GM19240 (cell line): ENCODE measurements around the gene HLA-DRB1.
"Not testable (repeated sequence)": the region's sequence is repeated elsewhere in the genome, so short reads cannot be mapped to it uniquely, and the experiment has no call there.

Experiments used
- DNase-seq: peaks from one replicate; pipeline ENCODE4 v3.0.0; 2011; ENCODE audit warnings: low spot score; ENCODE audit not compliant: insufficient read length

HLA-DRB1 gene

GRCh38 chr6:32589596-32590449, at the start of gene HLA-DRB1:
Gene HLA-DRB1, minus strand, starts transcription at chr6:32589848. Its CDS starts 106 bp downstream, at chr6:32589742.
- no peak for DNase-seq

GRCh38 chr6:32638532-32639219, 49.0 kb upstream of the HLA-DRB1 start:
- no peak for DNase-seq

GRCh38 chr6:32637883-32638282, 48.2 kb upstream of the HLA-DRB1 start:
- no peak for DNase-seq

GRCh38 chr6:32637219-32637880, 47.7 kb upstream of the HLA-DRB1 start, which contains the start of gene HLA-DQA1:
Gene HLA-DQA1, plus strand, starts transcription at chr6:32637406. Its CDS starts 53 bp downstream, at chr6:32637459.
- DNase-seq = peak; percentile 14

- DNase-seq = no peak
Observed at GRCh38 chr6:32635526-32636123, 46.0 kb upstream of the HLA-DRB1 start.

- DNase-seq = not testable (repeated sequence)
Observed at GRCh38 chr6:32629793-32630192, 40.1 kb upstream of the HLA-DRB1 start.

GRCh38 chr6:32627831-32628230, 38.2 kb upstream of the HLA-DRB1 start:
- DNase-seq = no peak

- DNase-seq = no peak
Observed at GRCh38 chr6:32627249-32627648, 37.6 kb upstream of the HLA-DRB1 start.

GRCh38 chr6:32625137-32625536, 35.5 kb upstream of the HLA-DRB1 start:
- no peak for DNase-seq

- DNase-seq = no peak
Observed at GRCh38 chr6:32624565-32624964, 34.9 kb upstream of the HLA-DRB1 start.

GRCh38 chr6:32623693-32624092, 34.0 kb upstream of the HLA-DRB1 start:
- DNase-seq = no peak

- peak; percentile 8 for DNase-seq
Observed at GRCh38 chr6:32622545-32623401, 33.1 kb upstream of the HLA-DRB1 start.

GRCh38 chr6:32621372-32621771, 31.7 kb upstream of the HLA-DRB1 start:
- no peak for DNase-seq

- no peak for DNase-seq
Observed at GRCh38 chr6:32617751-32618150, 28.1 kb upstream of the HLA-DRB1 start.

GRCh38 chr6:32615885-32616532, 26.4 kb upstream of the HLA-DRB1 start:
- DNase-seq = no peak

GRCh38 chr6:32614366-32615081, 24.9 kb upstream of the HLA-DRB1 start:
- DNase-seq = no peak

- no peak for DNase-seq
Observed at GRCh38 chr6:32613475-32613874, 23.8 kb upstream of the HLA-DRB1 start.

GRCh38 chr6:32610682-32611296, 21.1 kb upstream of the HLA-DRB1 start:
- DNase-seq = no peak
